Stomach (tissue), 4 donors: ENCODE measurements around the gene NCOA4.

Experiments
- CTCF ChIP-seq, 7 experiments: fragments of 450-650 bp in 4 of 7; fragments of 200-600 bp in 3 of 7; sonication (generic) in 3 of 7; IDR thresholded peaks; one replicate each; pipeline ENCODE4 v1.5.1; 2016 to 2019; ENCODE audit warnings: antibody characterized with exemption in 7 of 7, control low read depth in 2 of 7, mild to moderate bottlenecking in 1 of 7
- EP300 ChIP-seq: sonication (generic); formaldehyde crosslinking; IDR thresholded peaks from one replicate; pipeline ENCODE4 v1.6.1; 2017; ENCODE audit warnings: antibody characterized with exemption
- POLR2A ChIP-seq, 4 donors: fragments of 450-650 bp; IDR thresholded peaks; one replicate each; pipeline ENCODE4 v1.6.1; 2016; ENCODE audit warnings: antibody characterized with exemption in 4 of 4, control low read depth in 2 of 4, mild to moderate bottlenecking in 1 of 4, moderate library complexity in 1 of 4
- POLR2AphosphoS5 ChIP-seq, 3 donors: sonication (generic); formaldehyde crosslinking; IDR thresholded peaks; one replicate each; pipeline ENCODE4 v1.6.1; 2016; ENCODE audit warnings: antibody characterized with exemption in 3 of 3

- TF ChIP-seq CTCF (IDR thresholded peaks at IDR 0.05) = no peak
- no peak for TF ChIP-seq EP300
- TF ChIP-seq POLR2A (IDR thresholded peaks at IDR 0.05) = no peak
- TF ChIP-seq POLR2AphosphoS5 (IDR thresholded peaks at IDR 0.05) = no peak
Observed at GRCh38 chr10:46040004-46040403, 9.6 kb upstream of the NCOA4 start.
